SKM-1 (cell line): ENCODE data around the gene PET100.
"Not testable (repeated sequence)": the region's sequence is repeated elsewhere in the genome, so short reads cannot be mapped to it uniquely, and the experiment has no call there.

ENCODE experiments used
- DNase-seq: peaks from one replicate; lab custom pipeline; 2025; ENCODE audit not compliant: unreplicated experiment; lab: John Stamatoyannopoulos, UW

Gene PET100

GRCh38 chr19:7632340-7633203 lies 3.0 kb downstream of the PET100 start:
- no peak for DNase-seq

- no peak for DNase-seq
Observed at GRCh38 chr19:7633698-7634097, 4.1 kb downstream of the PET100 start, which contains the start of gene PCP2. PCP2 (minus strand) TSS chr19:7633719; CDS start chr19:7633457, 262 bp downstream.

- no peak for DNase-seq
Observed at GRCh38 chr19:7635670-7636069, 6.1 kb downstream of the PET100 start.

- DNase-seq = no peak
Observed at GRCh38 chr19:7636317-7636690, 6.7 kb downstream of the PET100 start.

- peak; percentile 39 for DNase-seq
Observed at GRCh38 chr19:7636691-7637373, 7.2 kb downstream of the PET100 start, which contains the start of gene STXBP2. STXBP2 (plus strand) TSS chr19:7637110; CDS start chr19:7637150, 40 bp downstream.

GRCh38 chr19:7637374-7638256 lies 8.0 kb downstream of the PET100 start:
- no peak for DNase-seq

- no peak for DNase-seq
Observed at GRCh38 chr19:7638802-7639465, 9.3 kb downstream of the PET100 start.

GRCh38 chr19:7639863-7640348 lies 10.3 kb downstream of the PET100 start:
- DNase-seq = no peak

- DNase-seq = no peak
Observed at GRCh38 chr19:7640803-7641202, 11.2 kb downstream of the PET100 start.

- DNase-seq = no peak
Observed at GRCh38 chr19:7641290-7642276, 12.0 kb downstream of the PET100 start.

GRCh38 chr19:7642295-7643030 lies 12.9 kb downstream of the PET100 start:
- DNase-seq = no peak

GRCh38 chr19:7643031-7643415 lies 13.4 kb downstream of the PET100 start:
- no peak for DNase-seq

- DNase-seq = not testable (repeated sequence)
Observed at GRCh38 chr19:7643629-7644549, 14.3 kb downstream of the PET100 start.

- no peak for DNase-seq
Observed at GRCh38 chr19:7644550-7644877, 14.9 kb downstream of the PET100 start.

GRCh38 chr19:7645163-7645562 lies 15.6 kb downstream of the PET100 start:
- peak; percentile 46 for DNase-seq

GRCh38 chr19:7645656-7646425 lies 16.2 kb downstream of the PET100 start:
- DNase-seq = peak; percentile 29

GRCh38 chr19:7646426-7646700 lies 16.8 kb downstream of the PET100 start:
- no peak for DNase-seq
